ENCODE results near the gene TMEM187. TPM values are rescaled to one million over a fixed set of nuclear protein-coding genes. Genes with fewer than 3 reads are reported as not detected.

The TMEM187 gene
- total RNA-seq, 2 donors from 2014 or later: 4.8 to 8.1 TPM

DNA sequence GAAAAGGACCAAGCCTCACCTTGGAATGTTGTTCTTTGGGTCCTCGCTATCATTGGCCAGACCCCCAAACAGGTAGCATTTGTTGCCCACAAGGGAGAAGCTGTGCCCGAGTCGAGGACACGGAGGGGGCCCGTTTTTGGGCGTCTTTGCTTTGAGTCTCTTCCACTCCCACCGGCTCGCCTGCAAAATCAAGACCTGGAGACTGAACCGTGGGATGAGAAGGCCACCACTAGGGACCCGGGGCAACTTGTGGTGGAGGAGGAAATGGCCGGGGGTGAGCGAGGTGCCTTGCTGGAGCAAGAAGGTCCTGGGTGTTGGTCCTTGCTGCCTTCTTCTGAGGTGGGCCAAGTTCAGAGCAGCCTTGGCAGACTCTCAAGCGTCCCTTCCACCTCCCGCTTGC, 8.4 kb upstream of the TMEM187 start:
- Mint-ChIP-seq H3K4me1 (peaks cover 28% of the 10 kb centered on the region), H3K27ac (peak overlapping the region; percentile 48), H3K4me3 (no peak overlapping the region), H3K27me3 (ENCODE audit: insufficient read depth) (no peaks in the 10 kb centered on the region), H3K36me3 (ENCODE audit: low read depth) (peaks cover 67% of the 10 kb centered on the region), H3K9me3 (no peaks in the 10 kb centered on the region)
- TF ChIP-seq, protein P1, sequence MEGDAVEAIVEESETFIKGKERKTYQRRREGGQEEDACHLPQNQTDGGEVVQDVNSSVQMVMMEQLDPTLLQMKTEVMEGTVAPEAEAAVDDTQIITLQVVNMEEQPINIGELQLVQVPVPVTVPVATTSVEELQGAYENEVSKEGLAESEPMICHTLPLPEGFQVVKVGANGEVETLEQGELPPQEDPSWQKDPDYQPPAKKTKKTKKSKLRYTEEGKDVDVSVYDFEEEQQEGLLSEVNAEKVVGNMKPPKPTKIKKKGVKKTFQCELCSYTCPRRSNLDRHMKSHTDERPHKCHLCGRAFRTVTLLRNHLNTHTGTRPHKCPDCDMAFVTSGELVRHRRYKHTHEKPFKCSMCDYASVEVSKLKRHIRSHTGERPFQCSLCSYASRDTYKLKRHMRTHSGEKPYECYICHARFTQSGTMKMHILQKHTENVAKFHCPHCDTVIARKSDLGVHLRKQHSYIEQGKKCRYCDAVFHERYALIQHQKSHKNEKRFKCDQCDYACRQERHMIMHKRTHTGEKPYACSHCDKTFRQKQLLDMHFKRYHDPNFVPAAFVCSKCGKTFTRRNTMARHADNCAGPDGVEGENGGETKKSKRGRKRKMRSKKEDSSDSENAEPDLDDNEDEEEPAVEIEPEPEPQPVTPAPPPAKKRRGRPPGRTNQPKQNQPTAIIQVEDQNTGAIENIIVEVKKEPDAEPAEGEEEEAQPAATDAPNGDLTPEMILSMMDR (conservative IDR thresholded peaks at IDR 0.05): no peak
- WGBS, 2 experiments (ENCODE audit: insufficient coverage in 1 of 2, insufficient read length in 1 of 2): 98% methylated on average over 14 of the region's 14 CpGs; no CpG with 5 or more reads in 1 of the 2 experiments
- no peak for DNase-seq
- H3K27ac ChIP-seq (ENCODE audit: low read depth, low read length): no peak overlapping the region
- no peak overlapping the region for H3K9ac ChIP-seq (ENCODE audit: extremely low read depth, low read length, poor library complexity, severe bottlenecking)
- no peaks in the 10 kb centered on the region for H3K9me3 ChIP-seq (ENCODE audit: control insufficient read depth, low read length)
- peaks cover 45% of the 10 kb centered on the region for H3K36me3 ChIP-seq (ENCODE audit: control insufficient read depth, insufficient read depth, low read length)
- H3K27me3 ChIP-seq (ENCODE audit: control insufficient read depth, insufficient read depth, low read length, poor library complexity, severe bottlenecking): no peaks in the 10 kb centered on the region
- H3K4me3 ChIP-seq (ENCODE audit: low read length): no peak overlapping the region
- peaks cover 9% of the 10 kb centered on the region for H3K4me1 ChIP-seq (ENCODE audit: control insufficient read depth, insufficient read depth, low read length)

DNA sequence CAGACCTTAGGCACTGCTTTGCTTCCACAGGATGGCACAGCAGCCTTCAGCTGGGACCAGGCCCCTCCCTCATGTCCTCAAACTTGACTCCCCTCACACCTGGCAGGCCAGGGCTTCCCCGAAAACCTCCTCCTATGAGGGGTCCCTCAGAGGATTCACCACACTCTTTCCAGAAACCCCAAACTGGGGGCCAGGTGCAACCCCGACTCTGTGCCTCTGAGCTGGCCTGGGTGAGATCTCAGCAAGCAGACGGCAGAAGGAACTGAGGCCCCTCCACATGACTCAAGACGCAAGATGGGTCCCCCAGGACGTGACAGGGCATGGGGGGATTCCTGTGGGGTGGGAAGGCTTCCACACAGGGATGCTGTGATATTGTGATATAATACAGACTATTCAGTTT, 7.1 kb upstream of the TMEM187 start:
- H3K36me3 ChIP-seq (ENCODE audit: control insufficient read depth, insufficient read depth, low read length): peaks cover 39% of the 10 kb centered on the region
- WGBS, 2 experiments (ENCODE audit: insufficient coverage in 1 of 2, insufficient read length in 1 of 2): 94% methylated on average over 5 of the region's 5 CpGs; no CpG with 5 or more reads in 1 of the 2 experiments
- Mint-ChIP-seq H3K27me3 (ENCODE audit: insufficient read depth) (no peaks in the 10 kb centered on the region), H3K9me3 (no peaks in the 10 kb centered on the region), H3K27ac (no peak overlapping the region), H3K4me1 (peaks cover 32% of the 10 kb centered on the region), H3K36me3 (ENCODE audit: low read depth) (peaks cover 55% of the 10 kb centered on the region), H3K4me3 (no peak overlapping the region)
- no peak overlapping the region for H3K4me3 ChIP-seq (ENCODE audit: low read length)
- H3K27ac ChIP-seq (ENCODE audit: low read depth, low read length): no peak overlapping the region
- no peak for DNase-seq
- TF ChIP-seq, protein P1 (conservative IDR thresholded peaks at IDR 0.05): no peak
- no peak overlapping the region for H3K9ac ChIP-seq (ENCODE audit: extremely low read depth, low read length, poor library complexity, severe bottlenecking)
- no peaks in the 10 kb centered on the region for H3K27me3 ChIP-seq (ENCODE audit: control insufficient read depth, insufficient read depth, low read length, poor library complexity, severe bottlenecking)
- no peaks in the 10 kb centered on the region for H3K9me3 ChIP-seq (ENCODE audit: control insufficient read depth, low read length)
- H3K4me1 ChIP-seq (ENCODE audit: control insufficient read depth, insufficient read depth, low read length): peaks cover 9% of the 10 kb centered on the region

DNA sequence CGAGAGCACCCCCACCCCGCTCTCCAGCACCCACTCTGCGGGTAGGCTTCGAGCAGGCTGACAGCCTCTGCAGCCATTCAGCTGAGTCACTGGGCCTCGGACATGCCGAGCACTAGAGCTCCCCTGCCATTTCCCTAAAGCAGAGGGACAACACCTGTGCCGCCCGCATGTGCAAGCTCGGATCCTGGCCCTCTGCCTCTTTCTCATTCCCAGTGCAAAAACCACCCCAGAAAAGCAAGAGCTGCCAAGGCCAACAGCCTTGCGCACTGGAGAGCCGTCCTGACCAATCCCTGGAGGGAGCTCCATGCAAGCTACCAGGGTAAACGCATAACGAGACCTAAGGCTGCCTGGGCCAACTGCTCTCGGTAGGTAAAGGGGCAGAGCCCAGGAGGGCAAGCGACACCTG, 6.3 kb upstream of the TMEM187 start:
- WGBS, 2 experiments (ENCODE audit: insufficient coverage in 1 of 2, insufficient read length in 1 of 2): 93 to 100% methylated on average over 1 to 15 of the region's 15 CpGs
- Mint-ChIP-seq H3K4me1 (peaks cover 32% of the 10 kb centered on the region), H3K27ac (peak overlapping the region; percentile 88), H3K36me3 (ENCODE audit: low read depth) (peaks cover 46% of the 10 kb centered on the region), H3K4me3 (no peak overlapping the region), H3K9me3 (no peaks in the 10 kb centered on the region), H3K27me3 (ENCODE audit: insufficient read depth) (no peaks in the 10 kb centered on the region)
- H3K27me3 ChIP-seq (ENCODE audit: control insufficient read depth, insufficient read depth, low read length, poor library complexity, severe bottlenecking): no peaks in the 10 kb centered on the region
- no peak overlapping the region for H3K4me3 ChIP-seq (ENCODE audit: low read length)
- no peaks in the 10 kb centered on the region for H3K9me3 ChIP-seq (ENCODE audit: control insufficient read depth, low read length)
- H3K36me3 ChIP-seq (ENCODE audit: control insufficient read depth, insufficient read depth, low read length): peaks cover 34% of the 10 kb centered on the region
- TF ChIP-seq, protein P1 (conservative IDR thresholded peaks at IDR 0.05): no peak
- peaks cover 9% of the 10 kb centered on the region for H3K4me1 ChIP-seq (ENCODE audit: control insufficient read depth, insufficient read depth, low read length)
- H3K9ac ChIP-seq (ENCODE audit: extremely low read depth, low read length, poor library complexity, severe bottlenecking): no peak overlapping the region
- no peak overlapping the region for H3K27ac ChIP-seq (ENCODE audit: low read depth, low read length)
- DNase-seq: no peak
